ENCODE results near the gene GCNT2. TPM values are rescaled to one million over a fixed set of nuclear protein-coding genes. Genes with fewer than 3 reads are reported as not detected.

GCNT2 gene
- total RNA-seq, 1 experiment from 2014 or later: 51.2 TPM

- DNase-seq (ENCODE audit: low spot score) (no peak), ATAC-seq (no peak)
- ChIA-PET POLR2A (interaction anchor here (1.1 to 2.4 kb wide), 7 partner anchors 9 to 45 kb away, joined by 3 to 19 read pairs (median 6); partner anchors contain the start of gene GCNT2), CTCF (interaction anchor here (0.7 to 2.0 kb wide), 5 partner anchors 32 to 123 kb away, joined by 3 to 10 read pairs (median 4); no protein-coding TSS in a partner anchor)
- Mint-ChIP-seq H3K4me1 (peaks cover 70% of the 10 kb centered on the region), H3K27me3 (ENCODE audit: low read depth) (no peaks in the 10 kb centered on the region), H3K36me3 (peaks cover 3% of the 10 kb centered on the region; the same call in 1 of the 2 replicates), H3K4me3 (peak overlapping the region; percentile 94), H3K27ac (peak overlapping the region; percentile 97), H3K9me3 (no peaks in the 10 kb centered on the region)
- TF ChIP-seq TEAD4 (CRISPR knock-in tag; IDR thresholded peaks at IDR 0.05) (no peak), ELF4 (CRISPR knock-in tag; IDR thresholded peaks at IDR 0.05; ENCODE audit: low read depth) (no peak), FOXK1 (CRISPR knock-in tag; IDR thresholded peaks at IDR 0.05) (peak; percentile 57; the same call in 1 of the 2 replicates), ZNF232 (CRISPR knock-in tag; IDR thresholded peaks at IDR 0.05) (0 out of 2 replicates have a peak, but pooled peaks have one; percentile 1), TEAD1 (CRISPR knock-in tag; IDR thresholded peaks at IDR 0.05) (peak; percentile 13; the same call in 1 of the 2 replicates)
- TF ChIP-seq, protein P1, sequence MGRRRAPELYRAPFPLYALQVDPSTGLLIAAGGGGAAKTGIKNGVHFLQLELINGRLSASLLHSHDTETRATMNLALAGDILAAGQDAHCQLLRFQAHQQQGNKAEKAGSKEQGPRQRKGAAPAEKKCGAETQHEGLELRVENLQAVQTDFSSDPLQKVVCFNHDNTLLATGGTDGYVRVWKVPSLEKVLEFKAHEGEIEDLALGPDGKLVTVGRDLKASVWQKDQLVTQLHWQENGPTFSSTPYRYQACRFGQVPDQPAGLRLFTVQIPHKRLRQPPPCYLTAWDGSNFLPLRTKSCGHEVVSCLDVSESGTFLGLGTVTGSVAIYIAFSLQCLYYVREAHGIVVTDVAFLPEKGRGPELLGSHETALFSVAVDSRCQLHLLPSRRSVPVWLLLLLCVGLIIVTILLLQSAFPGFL (CRISPR knock-in tag; IDR thresholded peaks at IDR 0.05; ENCODE audit: borderline replicate concordance): no peak
- TF ChIP-seq, protein P2, sequence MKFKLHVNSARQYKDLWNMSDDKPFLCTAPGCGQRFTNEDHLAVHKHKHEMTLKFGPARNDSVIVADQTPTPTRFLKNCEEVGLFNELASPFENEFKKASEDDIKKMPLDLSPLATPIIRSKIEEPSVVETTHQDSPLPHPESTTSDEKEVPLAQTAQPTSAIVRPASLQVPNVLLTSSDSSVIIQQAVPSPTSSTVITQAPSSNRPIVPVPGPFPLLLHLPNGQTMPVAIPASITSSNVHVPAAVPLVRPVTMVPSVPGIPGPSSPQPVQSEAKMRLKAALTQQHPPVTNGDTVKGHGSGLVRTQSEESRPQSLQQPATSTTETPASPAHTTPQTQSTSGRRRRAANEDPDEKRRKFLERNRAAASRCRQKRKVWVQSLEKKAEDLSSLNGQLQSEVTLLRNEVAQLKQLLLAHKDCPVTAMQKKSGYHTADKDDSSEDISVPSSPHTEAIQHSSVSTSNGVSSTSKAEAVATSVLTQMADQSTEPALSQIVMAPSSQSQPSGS (CRISPR knock-in tag; IDR thresholded peaks at IDR 0.05; ENCODE audit: borderline replicate concordance, low read depth): no peak
Measured at GRCh38 chr6:10554826-10555225, 33.7 kb downstream of the GCNT2 start.

GRCh38 chr6:10555625-10556309 is 34.6 kb downstream of the GCNT2 start:
- peak overlapping the region; percentile 97 for H3K27ac Mint-ChIP-seq
- H3K4me3 Mint-ChIP-seq: peak overlapping the region; percentile 94
- ChIA-PET CTCF (interaction anchor here (0.6 to 2.0 kb wide), 15 partner anchors 9 to 331 kb away, joined by 3 to 16 read pairs (median 4); partner anchors contain the start of genes C6orf52, PAK1IP1 and SYCP2L), POLR2A (interaction anchor here (0.8 to 2.4 kb wide), 11 partner anchors 9 to 44 kb away, joined by 3 to 19 read pairs (median 5); partner anchors contain the start of gene GCNT2)
- DNase-seq (ENCODE audit: low spot score) (peak; percentile 67), ATAC-seq (peak; percentile 64)
- no peaks in the 10 kb centered on the region for H3K9me3 Mint-ChIP-seq
- H3K27me3 Mint-ChIP-seq (ENCODE audit: low read depth): no peaks in the 10 kb centered on the region
- peaks cover 75% of the 10 kb centered on the region for H3K4me1 Mint-ChIP-seq
- peaks cover 9% of the 10 kb centered on the region for H3K36me3 Mint-ChIP-seq
- peak; percentile 57; the same call in 1 of the 2 replicates for TF ChIP-seq ETV6 (CRISPR knock-in tag; IDR thresholded peaks at IDR 0.05)
- no peak for TF ChIP-seq ZBTB43 (CRISPR knock-in tag; IDR thresholded peaks at IDR 0.05)
- TF ChIP-seq NR3C1 (CRISPR knock-in tag; conservative IDR thresholded peaks at IDR 0.05; ENCODE audit: low read depth): no peak
- TF ChIP-seq CREM (CRISPR knock-in tag; IDR thresholded peaks at IDR 0.05): 0 out of 2 replicates have a peak, but pooled peaks have one; percentile 57
- no peak for TF ChIP-seq ZNF121 (CRISPR knock-in tag; IDR thresholded peaks at IDR 0.05)
- no peak for TF ChIP-seq FOXJ3 (CRISPR knock-in tag; IDR thresholded peaks at IDR 0.05; ENCODE audit: borderline replicate concordance)
- TF ChIP-seq NR2C2 (CRISPR knock-in tag; IDR thresholded peaks at IDR 0.05): no peak
- TF ChIP-seq, protein P3, sequence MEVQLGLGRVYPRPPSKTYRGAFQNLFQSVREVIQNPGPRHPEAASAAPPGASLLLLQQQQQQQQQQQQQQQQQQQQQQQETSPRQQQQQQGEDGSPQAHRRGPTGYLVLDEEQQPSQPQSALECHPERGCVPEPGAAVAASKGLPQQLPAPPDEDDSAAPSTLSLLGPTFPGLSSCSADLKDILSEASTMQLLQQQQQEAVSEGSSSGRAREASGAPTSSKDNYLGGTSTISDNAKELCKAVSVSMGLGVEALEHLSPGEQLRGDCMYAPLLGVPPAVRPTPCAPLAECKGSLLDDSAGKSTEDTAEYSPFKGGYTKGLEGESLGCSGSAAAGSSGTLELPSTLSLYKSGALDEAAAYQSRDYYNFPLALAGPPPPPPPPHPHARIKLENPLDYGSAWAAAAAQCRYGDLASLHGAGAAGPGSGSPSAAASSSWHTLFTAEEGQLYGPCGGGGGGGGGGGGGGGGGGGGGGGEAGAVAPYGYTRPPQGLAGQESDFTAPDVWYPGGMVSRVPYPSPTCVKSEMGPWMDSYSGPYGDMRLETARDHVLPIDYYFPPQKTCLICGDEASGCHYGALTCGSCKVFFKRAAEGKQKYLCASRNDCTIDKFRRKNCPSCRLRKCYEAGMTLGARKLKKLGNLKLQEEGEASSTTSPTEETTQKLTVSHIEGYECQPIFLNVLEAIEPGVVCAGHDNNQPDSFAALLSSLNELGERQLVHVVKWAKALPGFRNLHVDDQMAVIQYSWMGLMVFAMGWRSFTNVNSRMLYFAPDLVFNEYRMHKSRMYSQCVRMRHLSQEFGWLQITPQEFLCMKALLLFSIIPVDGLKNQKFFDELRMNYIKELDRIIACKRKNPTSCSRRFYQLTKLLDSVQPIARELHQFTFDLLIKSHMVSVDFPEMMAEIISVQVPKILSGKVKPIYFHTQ (CRISPR knock-in tag; IDR thresholded peaks at IDR 0.05): no peak
- TF ChIP-seq, protein P4, sequence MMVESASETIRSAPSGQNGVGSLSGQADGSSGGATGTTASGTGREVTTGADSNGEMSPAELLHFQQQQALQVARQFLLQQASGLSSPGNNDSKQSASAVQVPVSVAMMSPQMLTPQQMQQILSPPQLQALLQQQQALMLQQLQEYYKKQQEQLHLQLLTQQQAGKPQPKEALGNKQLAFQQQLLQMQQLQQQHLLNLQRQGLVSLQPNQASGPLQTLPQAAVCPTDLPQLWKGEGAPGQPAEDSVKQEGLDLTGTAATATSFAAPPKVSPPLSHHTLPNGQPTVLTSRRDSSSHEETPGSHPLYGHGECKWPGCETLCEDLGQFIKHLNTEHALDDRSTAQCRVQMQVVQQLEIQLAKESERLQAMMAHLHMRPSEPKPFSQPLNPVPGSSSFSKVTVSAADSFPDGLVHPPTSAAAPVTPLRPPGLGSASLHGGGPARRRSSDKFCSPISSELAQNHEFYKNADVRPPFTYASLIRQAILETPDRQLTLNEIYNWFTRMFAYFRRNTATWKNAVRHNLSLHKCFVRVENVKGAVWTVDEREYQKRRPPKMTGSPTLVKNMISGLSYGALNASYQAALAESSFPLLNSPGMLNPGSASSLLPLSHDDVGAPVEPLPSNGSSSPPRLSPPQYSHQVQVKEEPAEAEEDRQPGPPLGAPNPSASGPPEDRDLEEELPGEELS (CRISPR knock-in tag; IDR thresholded peaks at IDR 0.05): peak; percentile 62; the same call in 1 of the 2 replicates
- TF ChIP-seq, protein P5, sequence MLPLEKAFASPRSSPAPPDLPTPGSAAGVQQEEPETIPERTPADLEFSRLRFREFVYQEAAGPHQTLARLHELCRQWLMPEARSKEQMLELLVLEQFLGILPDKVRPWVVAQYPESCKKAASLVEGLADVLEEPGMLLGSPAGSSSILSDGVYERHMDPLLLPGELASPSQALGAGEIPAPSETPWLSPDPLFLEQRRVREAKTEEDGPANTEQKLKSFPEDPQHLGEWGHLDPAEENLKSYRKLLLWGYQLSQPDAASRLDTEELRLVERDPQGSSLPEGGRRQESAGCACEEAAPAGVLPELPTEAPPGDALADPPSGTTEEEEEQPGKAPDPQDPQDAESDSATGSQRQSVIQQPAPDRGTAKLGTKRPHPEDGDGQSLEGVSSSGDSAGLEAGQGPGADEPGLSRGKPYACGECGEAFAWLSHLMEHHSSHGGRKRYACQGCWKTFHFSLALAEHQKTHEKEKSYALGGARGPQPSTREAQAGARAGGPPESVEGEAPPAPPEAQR (CRISPR knock-in tag; IDR thresholded peaks at IDR 0.05): no peak
- no peak for TF ChIP-seq PRRX2 (CRISPR knock-in tag; IDR thresholded peaks at IDR 0.05)
- peak; percentile 83 for TF ChIP-seq FOXK1 (CRISPR knock-in tag; IDR thresholded peaks at IDR 0.05)
